ENCODE data around the gene ASIP. TPM values are rescaled to one million over a fixed set of nuclear protein-coding genes. Genes with fewer than 3 reads are reported as not detected.
A peak's percentile ranks its signal among the peaks of the same experiment; 100 is the strongest.

ASIP gene
- total and polyA plus RNA-seq, 2 of the 13 experiments (the other 11 are each of a cell fraction or from before 2014, with no cell fraction given), result not detected

DNA sequence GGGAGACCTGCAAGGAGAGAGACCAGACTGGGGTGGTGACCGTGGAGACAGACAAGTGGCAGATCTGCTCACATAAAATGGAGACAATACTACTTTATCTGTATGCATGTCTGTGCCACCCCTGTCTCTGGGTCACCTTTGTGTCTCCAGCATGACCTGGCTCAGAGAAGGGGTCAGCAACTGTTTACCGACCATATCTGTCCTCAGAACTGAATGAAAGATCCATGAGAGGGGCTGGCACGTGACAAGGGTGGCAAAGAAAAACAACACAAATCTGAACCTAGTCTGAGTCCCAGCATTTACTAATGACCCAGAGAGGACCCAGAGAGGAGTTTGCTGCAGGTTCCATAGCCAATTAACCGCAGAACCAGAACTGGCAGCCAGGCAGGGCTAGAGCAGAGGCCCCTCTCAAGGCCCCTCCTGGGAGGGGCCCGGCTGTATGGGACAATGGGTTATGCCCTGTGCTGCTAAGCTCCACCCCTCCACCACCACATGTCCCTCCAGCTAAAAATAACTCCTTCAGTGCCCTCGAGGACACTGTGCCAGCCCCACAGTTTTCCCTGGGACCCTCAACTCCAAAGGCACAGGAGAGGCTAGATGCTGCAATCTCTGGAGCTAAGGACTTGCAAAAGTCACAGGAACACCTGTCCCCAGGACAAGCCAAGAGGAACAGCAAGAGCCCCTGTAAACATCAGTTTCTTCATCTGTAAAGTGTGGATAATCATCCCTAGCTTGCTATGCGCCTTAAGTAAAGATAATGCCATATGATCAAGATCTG is 59.8 kb downstream of the ASIP start (continued):
- TF ChIP-seq, protein P1, sequence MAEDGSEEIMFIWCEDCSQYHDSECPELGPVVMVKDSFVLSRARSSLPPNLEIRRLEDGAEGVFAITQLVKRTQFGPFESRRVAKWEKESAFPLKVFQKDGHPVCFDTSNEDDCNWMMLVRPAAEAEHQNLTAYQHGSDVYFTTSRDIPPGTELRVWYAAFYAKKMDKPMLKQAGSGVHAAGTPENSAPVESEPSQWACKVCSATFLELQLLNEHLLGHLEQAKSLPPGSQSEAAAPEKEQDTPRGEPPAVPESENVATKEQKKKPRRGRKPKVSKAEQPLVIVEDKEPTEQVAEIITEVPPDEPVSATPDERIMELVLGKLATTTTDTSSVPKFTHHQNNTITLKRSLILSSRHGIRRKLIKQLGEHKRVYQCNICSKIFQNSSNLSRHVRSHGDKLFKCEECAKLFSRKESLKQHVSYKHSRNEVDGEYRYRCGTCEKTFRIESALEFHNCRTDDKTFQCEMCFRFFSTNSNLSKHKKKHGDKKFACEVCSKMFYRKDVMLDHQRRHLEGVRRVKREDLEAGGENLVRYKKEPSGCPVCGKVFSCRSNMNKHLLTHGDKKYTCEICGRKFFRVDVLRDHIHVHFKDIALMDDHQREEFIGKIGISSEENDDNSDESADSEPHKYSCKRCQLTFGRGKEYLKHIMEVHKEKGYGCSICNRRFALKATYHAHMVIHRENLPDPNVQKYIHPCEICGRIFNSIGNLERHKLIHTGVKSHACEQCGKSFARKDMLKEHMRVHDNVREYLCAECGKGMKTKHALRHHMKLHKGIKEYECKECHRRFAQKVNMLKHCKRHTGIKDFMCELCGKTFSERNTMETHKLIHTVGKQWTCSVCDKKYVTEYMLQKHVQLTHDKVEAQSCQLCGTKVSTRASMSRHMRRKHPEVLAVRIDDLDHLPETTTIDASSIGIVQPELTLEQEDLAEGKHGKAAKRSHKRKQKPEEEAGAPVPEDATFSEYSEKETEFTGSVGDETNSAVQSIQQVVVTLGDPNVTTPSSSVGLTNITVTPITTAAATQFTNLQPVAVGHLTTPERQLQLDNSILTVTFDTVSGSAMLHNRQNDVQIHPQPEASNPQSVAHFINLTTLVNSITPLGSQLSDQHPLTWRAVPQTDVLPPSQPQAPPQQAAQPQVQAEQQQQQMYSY (CRISPR knock-in tag; IDR thresholded peaks at IDR 0.05), result no peak
- TF ChIP-seq ZNF619 (CRISPR knock-in tag; IDR thresholded peaks at IDR 0.05), result peak; percentile 46
- no peak for TF ChIP-seq TCF12 (IDR thresholded peaks at IDR 0.05)
- TF ChIP-seq TCF12 (CRISPR knock-in tag; IDR thresholded peaks at IDR 0.05), result no peak
- no peak for TF ChIP-seq ZIK1 (CRISPR knock-in tag; IDR thresholded peaks at IDR 0.05; ENCODE audit: borderline replicate concordance, low read depth)
- TF ChIP-seq, protein P2, sequence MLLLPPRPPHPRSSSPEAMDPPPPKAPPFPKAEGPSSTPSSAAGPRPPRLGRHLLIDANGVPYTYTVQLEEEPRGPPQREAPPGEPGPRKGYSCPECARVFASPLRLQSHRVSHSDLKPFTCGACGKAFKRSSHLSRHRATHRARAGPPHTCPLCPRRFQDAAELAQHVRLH (CRISPR knock-in tag; IDR thresholded peaks at IDR 0.05; ENCODE audit: borderline replicate concordance, low read depth), result no peak
- TF ChIP-seq MYC (CRISPR knock-in tag; IDR thresholded peaks at IDR 0.05; ENCODE audit: borderline replicate concordance), result no peak
- peak; percentile 74 for TF ChIP-seq ZNF883 (CRISPR knock-in tag; IDR thresholded peaks at IDR 0.05; ENCODE audit: not compliant biosample characterization)
- TF ChIP-seq, protein P3, sequence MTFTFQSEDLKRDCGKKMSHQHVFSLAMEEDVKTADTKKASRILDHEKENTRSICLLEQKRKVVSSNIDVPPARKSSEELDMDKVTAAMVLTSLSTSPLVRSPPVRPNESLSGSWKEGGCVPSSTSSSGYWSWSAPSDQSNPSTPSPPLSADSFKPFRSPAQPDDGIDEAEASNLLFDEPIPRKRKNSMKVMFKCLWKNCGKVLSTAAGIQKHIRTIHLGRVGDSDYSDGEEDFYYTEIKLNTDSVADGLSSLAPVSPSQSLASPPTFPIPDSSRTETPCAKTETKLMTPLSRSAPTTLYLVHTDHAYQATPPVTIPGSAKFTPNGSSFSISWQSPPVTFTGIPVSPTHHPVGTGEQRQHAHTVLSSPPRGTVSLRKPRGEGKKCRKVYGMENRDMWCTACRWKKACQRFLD (CRISPR knock-in tag; IDR thresholded peaks at IDR 0.05; ENCODE audit: borderline replicate concordance), result 0 out of 2 replicates have a peak, but pooled peaks have one; percentile 60
- no peak for TF ChIP-seq HMGA1 (CRISPR knock-in tag; conservative IDR thresholded peaks at IDR 0.05)
- TF ChIP-seq HOXA9 (CRISPR knock-in tag; IDR thresholded peaks at IDR 0.05; ENCODE audit: borderline replicate concordance), result no peak
- TF ChIP-seq, protein P4, sequence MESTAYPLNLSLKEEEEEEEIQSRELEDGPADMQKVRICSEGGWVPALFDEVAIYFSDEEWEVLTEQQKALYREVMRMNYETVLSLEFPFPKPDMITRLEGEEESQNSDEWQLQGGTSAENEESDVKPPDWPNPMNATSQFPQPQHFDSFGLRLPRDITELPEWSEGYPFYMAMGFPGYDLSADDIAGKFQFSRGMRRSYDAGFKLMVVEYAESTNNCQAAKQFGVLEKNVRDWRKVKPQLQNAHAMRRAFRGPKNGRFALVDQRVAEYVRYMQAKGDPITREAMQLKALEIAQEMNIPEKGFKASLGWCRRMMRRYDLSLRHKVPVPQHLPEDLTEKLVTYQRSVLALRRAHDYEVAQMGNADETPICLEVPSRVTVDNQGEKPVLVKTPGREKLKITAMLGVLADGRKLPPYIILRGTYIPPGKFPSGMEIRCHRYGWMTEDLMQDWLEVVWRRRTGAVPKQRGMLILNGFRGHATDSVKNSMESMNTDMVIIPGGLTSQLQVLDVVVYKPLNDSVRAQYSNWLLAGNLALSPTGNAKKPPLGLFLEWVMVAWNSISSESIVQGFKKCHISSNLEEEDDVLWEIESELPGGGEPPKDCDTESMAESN (CRISPR knock-in tag; conservative IDR thresholded peaks at IDR 0.05), result no peak
- peak; percentile 80 for TF ChIP-seq ZBTB7B (CRISPR knock-in tag; IDR thresholded peaks at IDR 0.05)
- peak; percentile 88 for TF ChIP-seq BCL6 (CRISPR knock-in tag; IDR thresholded peaks at IDR 0.05)
- TF ChIP-seq RARA (CRISPR knock-in tag; IDR thresholded peaks at IDR 0.05), result peak; percentile 94
- TF ChIP-seq KDM4B (CRISPR knock-in tag; IDR thresholded peaks at IDR 0.05), result peak; percentile 90
- no peak for TF ChIP-seq ZNF138 (CRISPR knock-in tag; IDR thresholded peaks at IDR 0.05; ENCODE audit: low read depth)
- TF ChIP-seq MTF2 (CRISPR knock-in tag; IDR thresholded peaks at IDR 0.05; ENCODE audit: borderline replicate concordance), result 0 out of 2 replicates have a peak, but pooled peaks have one; percentile 25
- no peak for TF ChIP-seq ZNF782 (CRISPR knock-in tag; IDR thresholded peaks at IDR 0.05; ENCODE audit: borderline replicate concordance)
- TF ChIP-seq ONECUT2 (CRISPR knock-in tag; IDR thresholded peaks at IDR 0.05), result 0 out of 2 replicates have a peak, but pooled peaks have one; percentile 4
- TF ChIP-seq GATAD1 (CRISPR knock-in tag; IDR thresholded peaks at IDR 0.05), result peak; percentile 34; the same call in 1 of the 2 replicates
- TF ChIP-seq, protein P5, sequence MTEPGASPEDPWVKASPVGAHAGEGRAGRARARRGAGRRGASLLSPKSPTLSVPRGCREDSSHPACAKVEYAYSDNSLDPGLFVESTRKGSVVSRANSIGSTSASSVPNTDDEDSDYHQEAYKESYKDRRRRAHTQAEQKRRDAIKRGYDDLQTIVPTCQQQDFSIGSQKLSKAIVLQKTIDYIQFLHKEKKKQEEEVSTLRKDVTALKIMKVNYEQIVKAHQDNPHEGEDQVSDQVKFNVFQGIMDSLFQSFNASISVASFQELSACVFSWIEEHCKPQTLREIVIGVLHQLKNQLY (CRISPR knock-in tag; IDR thresholded peaks at IDR 0.05), result peak; percentile 46; the same call in 1 of the 2 replicates

Data from HepG2 (cell line).